GM21447 (cell line): ENCODE data around the gene RSPH4A.
"Not testable (repeated sequence)": the region's sequence is repeated elsewhere in the genome, so short reads cannot be mapped to it uniquely, and the experiment has no call there.

Experiments used
- ATAC-seq: cut with Tn5 transposase; IDR thresholded peaks from one replicate; pipeline ENCODE4 v1.9.1; 2021; ENCODE audit not compliant: unreplicated experiment

RSPH4A gene

GRCh38 chr6:116624036-116624805, 7.9 kb downstream of the RSPH4A start:
- ATAC-seq, result no peak

GRCh38 chr6:116625872-116626271, 9.6 kb downstream of the RSPH4A start:
- ATAC-seq, result no peak

DNA sequence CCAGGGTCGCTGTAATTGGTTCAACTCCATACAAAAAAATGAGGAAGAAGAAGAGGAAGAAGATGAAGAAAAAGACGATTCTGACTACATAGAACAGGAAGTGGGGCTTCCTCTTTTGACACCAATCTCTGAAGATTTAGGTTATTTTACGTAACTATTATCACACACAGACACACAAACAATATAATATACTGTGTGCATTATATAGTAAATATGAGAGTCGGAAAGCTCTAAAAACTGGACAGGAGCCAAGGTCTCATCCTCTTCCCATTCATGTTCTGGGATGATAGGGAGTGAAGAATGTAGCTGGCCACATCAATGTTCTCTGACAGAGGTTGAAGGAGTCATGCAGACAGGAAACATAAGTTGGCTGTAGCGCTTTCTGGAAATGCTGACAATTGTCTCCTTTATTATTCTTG, 13.3 kb downstream of the RSPH4A start:
- ATAC-seq, result no peak

DNA sequence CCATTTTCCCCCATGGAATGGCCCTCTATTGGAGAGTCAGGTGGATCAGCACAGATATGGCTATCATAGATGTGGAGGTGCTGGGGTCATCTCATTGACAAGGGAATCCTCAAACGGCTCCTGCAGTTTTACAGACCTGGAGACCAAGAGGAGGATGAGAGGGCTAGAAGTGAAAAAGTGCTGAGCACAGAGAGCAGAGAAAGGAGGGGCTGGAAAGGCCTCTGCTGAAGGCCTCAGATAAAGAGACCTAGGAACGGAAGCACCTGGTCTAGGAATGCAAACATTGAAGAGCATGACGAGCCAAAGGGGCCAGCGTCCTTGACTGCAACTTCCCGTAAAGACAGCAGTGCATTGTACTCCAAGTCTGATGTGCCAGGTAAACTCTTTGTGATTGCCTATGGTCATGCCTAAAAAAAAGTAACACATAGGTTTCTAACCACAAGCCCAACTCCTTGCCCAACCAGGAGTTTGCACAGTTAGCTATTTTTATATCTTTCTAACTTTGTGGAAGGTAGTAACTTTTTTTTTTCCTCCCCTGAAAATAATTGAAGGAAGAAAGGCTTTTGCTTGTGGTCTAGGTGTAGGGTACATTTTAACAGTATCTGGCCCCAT, 15.2 kb downstream of the RSPH4A start:
- peak; percentile 85 for ATAC-seq

GRCh38 chr6:116633685-116634084, 17.4 kb downstream of the RSPH4A start:
- ATAC-seq, result peak; percentile 33

GRCh38 chr6:116648156-116648555, 31.9 kb downstream of the RSPH4A start:
- ATAC-seq, result no peak

- no peak for ATAC-seq
Measured at GRCh38 chr6:116649129-116649528, 32.9 kb downstream of the RSPH4A start.

GRCh38 chr6:116651916-116652315, 35.6 kb downstream of the RSPH4A start:
- ATAC-seq, result no peak

DNA sequence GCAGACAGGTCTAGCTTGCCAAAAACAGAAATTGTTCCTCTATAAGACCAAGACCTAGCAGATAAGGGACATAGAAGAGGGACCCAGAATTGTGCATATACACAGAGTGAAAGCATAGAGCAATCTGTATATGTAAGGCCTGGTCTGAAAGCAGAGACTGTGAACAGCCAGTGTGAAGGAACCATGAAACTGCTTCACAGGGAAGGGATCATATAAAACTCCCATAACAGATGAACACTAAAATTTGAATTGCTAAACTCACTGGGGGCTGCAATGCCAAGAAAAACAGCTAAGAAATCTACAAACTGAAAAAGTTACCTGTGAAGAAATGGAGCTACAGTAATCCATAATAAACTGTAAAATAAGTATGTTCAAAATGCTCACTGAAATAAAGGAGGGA, 45.3 kb downstream of the RSPH4A start:
- ATAC-seq, result no peak

DNA sequence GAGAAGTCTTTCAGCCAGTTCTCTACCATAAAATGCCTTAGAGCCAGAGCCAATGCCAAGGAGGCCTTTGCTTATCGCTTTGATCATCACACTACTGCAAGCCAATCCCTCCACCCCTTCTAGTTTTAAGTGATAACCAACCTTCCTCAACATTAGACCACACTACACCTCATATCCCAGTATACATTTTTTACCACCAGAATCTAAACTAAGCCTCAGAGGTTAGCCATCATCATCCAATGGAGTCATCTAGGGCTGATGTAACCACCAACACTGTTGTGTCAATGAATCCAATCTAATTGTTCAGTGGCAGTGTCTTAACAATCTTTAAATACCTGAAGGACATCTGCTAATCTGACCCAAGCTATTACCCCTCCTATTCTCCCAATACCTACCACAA, 45.9 kb downstream of the RSPH4A start:
- ATAC-seq, result no peak

GRCh38 chr6:116663308-116663707, 47.0 kb downstream of the RSPH4A start:
- no peak for ATAC-seq

GRCh38 chr6:116664169-116664568, 47.9 kb downstream of the RSPH4A start:
- not testable (repeated sequence) for ATAC-seq

DNA sequence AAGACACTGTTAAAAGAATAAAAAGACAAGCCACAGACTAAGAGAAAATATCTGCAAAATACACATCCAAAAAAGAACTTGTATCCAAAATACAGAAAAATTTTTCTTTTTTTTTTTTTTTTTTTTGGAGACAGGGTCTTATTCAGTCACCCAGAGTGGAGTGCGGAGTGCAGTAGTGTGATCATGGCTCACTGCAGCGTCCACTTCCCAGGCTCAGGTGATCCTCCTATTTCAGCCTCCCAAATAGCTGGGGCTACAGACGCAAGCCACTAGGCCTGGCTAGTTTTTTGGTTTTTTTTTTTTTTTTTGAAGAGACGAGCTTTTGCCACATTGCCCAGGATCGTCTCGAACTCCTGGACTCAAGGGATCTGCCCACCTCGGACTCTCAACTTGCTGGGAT, 49.2 kb downstream of the RSPH4A start:
- no peak for ATAC-seq

- ATAC-seq, result peak; percentile 42
Measured at GRCh38 chr6:116666869-116667268, 50.6 kb downstream of the RSPH4A start.

- ATAC-seq, result peak; percentile 38
Measured at GRCh38 chr6:116667623-116668022, 51.3 kb downstream of the RSPH4A start.

- no peak for ATAC-seq
Measured at GRCh38 chr6:116672306-116672705, 56.0 kb downstream of the RSPH4A start.

DNA sequence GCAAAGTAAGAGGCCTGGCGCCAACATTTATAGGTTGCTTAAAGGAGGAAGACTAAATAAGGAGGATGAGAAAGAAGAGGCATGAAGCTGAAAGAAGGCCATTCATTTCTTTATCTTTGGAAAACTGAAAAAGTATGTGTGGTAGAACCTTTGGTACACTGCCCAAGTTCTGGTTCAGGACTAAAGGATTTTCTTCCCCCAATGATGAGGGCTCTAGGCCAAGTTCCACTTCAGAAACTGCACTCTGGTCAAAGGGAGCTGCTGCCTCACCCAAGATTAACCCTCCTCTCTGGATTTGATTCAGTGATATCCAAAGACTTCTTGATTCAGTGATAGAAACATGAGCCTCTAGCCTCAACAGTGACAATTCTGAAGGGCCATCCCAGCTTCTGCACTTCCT, 59.7 kb downstream of the RSPH4A start:
- no peak for ATAC-seq

GRCh38 chr6:116680880-116681672, 64.8 kb downstream of the RSPH4A start, which contains the start of gene KPNA5:
Gene KPNA5, plus strand, starts transcription at chr6:116681211. Its CDS starts 124 bp downstream, at chr6:116681335.
- peak; percentile 89 for ATAC-seq

GRCh38 chr6:116682334-116682712, 66.0 kb downstream of the RSPH4A start:
- ATAC-seq, result peak; percentile 43
